ENCODE measurements around the gene LIN28A.

Gene LIN28A

GRCh38 chr1:26389604-26390247 lies 20.9 kb upstream of the LIN28A start:
- Histone ChIP-seq H3K9me3 (ENCODE audit: low read length) (no peaks in the 10 kb centered on the region), H3K27ac (ENCODE audit: low read depth, low read length) (no peak overlapping the region), H3K4me3 (ENCODE audit: low read depth in 1 of 2, low read length in 2 of 2) (no peak overlapping the region), H3K27me3 (ENCODE audit: control insufficient read depth in 1 of 2, insufficient read depth in 2 of 2, low read length in 2 of 2) (no peaks in the 10 kb centered on the region), H3K9ac (ENCODE audit: low read length) (no peak overlapping the region), H3K36me3 (ENCODE audit: insufficient read depth, low read length) (no peaks in the 10 kb centered on the region), H3K4me1 (ENCODE audit: insufficient read depth, low read length) (no peaks in the 10 kb centered on the region)

DNA sequence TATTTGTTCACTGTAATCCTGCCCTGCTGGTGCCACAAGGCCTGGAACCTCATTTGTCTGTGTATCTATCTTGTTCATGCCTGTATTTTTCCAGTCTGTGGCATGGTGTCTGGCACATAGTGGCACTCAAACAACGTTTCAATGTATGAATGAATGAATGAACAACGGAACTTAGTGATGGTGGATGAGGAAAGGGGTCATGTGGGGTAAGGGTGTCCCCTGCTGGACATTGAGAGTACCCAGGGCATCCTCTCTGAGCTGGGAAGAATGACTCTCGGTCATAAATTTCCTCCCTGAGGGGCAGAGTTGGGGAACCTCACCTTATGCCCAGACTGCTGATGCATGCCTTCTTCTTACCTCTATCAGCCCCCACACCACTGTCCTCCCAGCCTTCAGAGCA lies 19.2 kb upstream of the LIN28A start:
- no peak overlapping the region for H3K27ac ChIP-seq (ENCODE audit: low read depth, low read length)
- no peaks in the 10 kb centered on the region for H3K36me3 ChIP-seq (ENCODE audit: insufficient read depth, low read length)
- H3K4me1 ChIP-seq (ENCODE audit: insufficient read depth, low read length), result no peaks in the 10 kb centered on the region
- H3K9ac ChIP-seq (ENCODE audit: low read length), result no peak overlapping the region
- no peaks in the 10 kb centered on the region for H3K27me3 ChIP-seq (ENCODE audit: control insufficient read depth in 1 of 2, insufficient read depth in 2 of 2, low read length in 2 of 2)
- no peak overlapping the region for H3K4me3 ChIP-seq (ENCODE audit: low read depth in 1 of 2, low read length in 2 of 2)
- H3K9me3 ChIP-seq (ENCODE audit: low read length), result no peaks in the 10 kb centered on the region

DNA sequence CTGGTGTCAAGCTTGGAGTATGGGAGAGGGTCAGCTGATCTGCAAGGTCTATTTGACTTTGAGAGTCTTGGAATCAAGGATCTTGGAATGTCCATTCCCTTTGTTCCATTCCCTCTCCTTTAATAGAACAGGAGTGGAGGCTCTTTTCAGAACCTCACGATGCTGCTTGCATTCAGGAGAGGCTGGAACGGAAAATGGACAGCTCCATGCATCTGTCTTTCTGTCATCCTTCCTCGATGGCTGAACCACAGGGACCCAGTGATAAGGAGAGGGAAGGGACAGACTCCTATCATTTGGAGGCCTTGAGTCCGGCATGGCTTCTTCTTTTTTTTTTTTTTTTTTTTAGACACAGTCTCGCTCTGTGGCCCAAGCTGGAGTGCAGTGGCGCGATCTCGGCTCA lies 14.9 kb upstream of the LIN28A start:
- no peaks in the 10 kb centered on the region for H3K9me3 ChIP-seq (ENCODE audit: low read length)
- no peak overlapping the region for H3K9ac ChIP-seq (ENCODE audit: low read length)
- H3K36me3 ChIP-seq (ENCODE audit: insufficient read depth, low read length), result no peaks in the 10 kb centered on the region
- H3K27ac ChIP-seq (ENCODE audit: low read depth, low read length), result no peak overlapping the region
- H3K4me1 ChIP-seq (ENCODE audit: insufficient read depth, low read length), result no peaks in the 10 kb centered on the region
- H3K4me3 ChIP-seq (ENCODE audit: low read depth in 1 of 2, low read length in 2 of 2), result no peak overlapping the region
- H3K27me3 ChIP-seq (ENCODE audit: control insufficient read depth in 1 of 2, insufficient read depth in 2 of 2, low read length in 2 of 2), result no peaks in the 10 kb centered on the region

GRCh38 chr1:26399034-26399433 lies 11.6 kb upstream of the LIN28A start:
- no peaks in the 10 kb centered on the region for H3K36me3 ChIP-seq (ENCODE audit: insufficient read depth, low read length)
- H3K9me3 ChIP-seq (ENCODE audit: low read length), result no peaks in the 10 kb centered on the region
- H3K4me3 ChIP-seq (ENCODE audit: low read depth in 1 of 2, low read length in 2 of 2), result no peak overlapping the region
- H3K9ac ChIP-seq (ENCODE audit: low read length), result no peak overlapping the region
- H3K27me3 ChIP-seq (ENCODE audit: control insufficient read depth in 1 of 2, insufficient read depth in 2 of 2, low read length in 2 of 2), result peaks cover 4 to 5% of the 10 kb centered on the region in 2 donors
- no peaks in the 10 kb centered on the region for H3K4me1 ChIP-seq (ENCODE audit: insufficient read depth, low read length)
- no peak overlapping the region for H3K27ac ChIP-seq (ENCODE audit: low read depth, low read length)

GRCh38 chr1:26401891-26402290 lies 8.7 kb upstream of the LIN28A start:
- Histone ChIP-seq H3K9me3 (ENCODE audit: low read length) (no peaks in the 10 kb centered on the region), H3K27me3 (ENCODE audit: control insufficient read depth in 1 of 2, insufficient read depth in 2 of 2, low read length in 2 of 2) (peaks cover 4 to 5% of the 10 kb centered on the region in 2 donors), H3K4me1 (ENCODE audit: insufficient read depth, low read length) (no peaks in the 10 kb centered on the region), H3K27ac (ENCODE audit: low read depth, low read length) (no peak overlapping the region), H3K36me3 (ENCODE audit: insufficient read depth, low read length) (no peaks in the 10 kb centered on the region), H3K4me3 (ENCODE audit: low read depth in 1 of 2, low read length in 2 of 2) (no peak overlapping the region), H3K9ac (ENCODE audit: low read length) (no peak overlapping the region)

GRCh38 chr1:26403656-26404055 lies 7.0 kb upstream of the LIN28A start:
- no peak overlapping the region for H3K27ac ChIP-seq (ENCODE audit: low read depth, low read length)
- no peaks in the 10 kb centered on the region for H3K4me1 ChIP-seq (ENCODE audit: insufficient read depth, low read length)
- no peak overlapping the region for H3K4me3 ChIP-seq (ENCODE audit: low read depth in 1 of 2, low read length in 2 of 2)
- H3K27me3 ChIP-seq (ENCODE audit: control insufficient read depth in 1 of 2, insufficient read depth in 2 of 2, low read length in 2 of 2), result peaks cover 4 to 5% of the 10 kb centered on the region in 2 donors
- H3K36me3 ChIP-seq (ENCODE audit: insufficient read depth, low read length), result no peaks in the 10 kb centered on the region
- no peaks in the 10 kb centered on the region for H3K9me3 ChIP-seq (ENCODE audit: low read length)
- no peak overlapping the region for H3K9ac ChIP-seq (ENCODE audit: low read length)

GRCh38 chr1:26404641-26405040 lies 6.0 kb upstream of the LIN28A start:
- H3K27ac ChIP-seq (ENCODE audit: low read depth, low read length), result no peak overlapping the region
- H3K4me1 ChIP-seq (ENCODE audit: insufficient read depth, low read length), result no peaks in the 10 kb centered on the region
- H3K4me3 ChIP-seq (ENCODE audit: low read depth in 1 of 2, low read length in 2 of 2), result no peak overlapping the region
- H3K27me3 ChIP-seq (ENCODE audit: control insufficient read depth in 1 of 2, insufficient read depth in 2 of 2, low read length in 2 of 2), result peaks cover 5 to 13% of the 10 kb centered on the region in 2 donors
- no peak overlapping the region for H3K9ac ChIP-seq (ENCODE audit: low read length)
- H3K36me3 ChIP-seq (ENCODE audit: insufficient read depth, low read length), result no peaks in the 10 kb centered on the region
- no peaks in the 10 kb centered on the region for H3K9me3 ChIP-seq (ENCODE audit: low read length)

GRCh38 chr1:26405281-26405915 lies 5.2 kb upstream of the LIN28A start:
- Histone ChIP-seq H3K36me3 (ENCODE audit: insufficient read depth, low read length) (no peaks in the 10 kb centered on the region), H3K4me3 (ENCODE audit: low read depth in 1 of 2, low read length in 2 of 2) (no peak overlapping the region), H3K4me1 (ENCODE audit: insufficient read depth, low read length) (no peaks in the 10 kb centered on the region), H3K9me3 (ENCODE audit: low read length) (no peaks in the 10 kb centered on the region), H3K27ac (ENCODE audit: low read depth, low read length) (no peak overlapping the region), H3K9ac (ENCODE audit: low read length) (no peak overlapping the region), H3K27me3 (ENCODE audit: control insufficient read depth in 1 of 2, insufficient read depth in 2 of 2, low read length in 2 of 2) (peaks cover 5 to 21% of the 10 kb centered on the region in 2 donors)

- Histone ChIP-seq H3K9ac (ENCODE audit: low read length) (no peak overlapping the region), H3K4me3 (ENCODE audit: low read depth in 1 of 2, low read length in 2 of 2) (no peak overlapping the region), H3K9me3 (ENCODE audit: low read length) (no peaks in the 10 kb centered on the region), H3K36me3 (ENCODE audit: insufficient read depth, low read length) (no peaks in the 10 kb centered on the region), H3K27ac (ENCODE audit: low read depth, low read length) (no peak overlapping the region), H3K27me3 (ENCODE audit: control insufficient read depth in 1 of 2, insufficient read depth in 2 of 2, low read length in 2 of 2) (peaks cover 28 to 50% of the 10 kb centered on the region in 2 donors), H3K4me1 (ENCODE audit: insufficient read depth, low read length) (no peaks in the 10 kb centered on the region)
Observed at GRCh38 chr1:26408604-26409003, 2.0 kb upstream of the LIN28A start.

GRCh38 chr1:26409191-26409807 lies 1.3 kb upstream of the LIN28A start:
- Histone ChIP-seq H3K27me3 (ENCODE audit: control insufficient read depth in 1 of 2, insufficient read depth in 2 of 2, low read length in 2 of 2) (peaks cover 27 to 51% of the 10 kb centered on the region in 2 donors), H3K4me1 (ENCODE audit: insufficient read depth, low read length) (no peaks in the 10 kb centered on the region), H3K27ac (ENCODE audit: low read depth, low read length) (no peak overlapping the region), H3K4me3 (ENCODE audit: low read depth in 1 of 2, low read length in 2 of 2) (no peak overlapping the region), H3K9me3 (ENCODE audit: low read length) (no peaks in the 10 kb centered on the region), H3K36me3 (ENCODE audit: insufficient read depth, low read length) (no peaks in the 10 kb centered on the region), H3K9ac (ENCODE audit: low read length) (no peak overlapping the region)

- H3K27me3 ChIP-seq (ENCODE audit: control insufficient read depth in 1 of 2, insufficient read depth in 2 of 2, low read length in 2 of 2), result peaks cover 27 to 51% of the 10 kb centered on the region in 2 donors
- H3K4me3 ChIP-seq (ENCODE audit: low read depth in 1 of 2, low read length in 2 of 2), result no peak overlapping the region
- H3K4me1 ChIP-seq (ENCODE audit: insufficient read depth, low read length), result no peaks in the 10 kb centered on the region
- no peak overlapping the region for H3K27ac ChIP-seq (ENCODE audit: low read depth, low read length)
- H3K9ac ChIP-seq (ENCODE audit: low read length), result no peak overlapping the region
- no peaks in the 10 kb centered on the region for H3K9me3 ChIP-seq (ENCODE audit: low read length)
- H3K36me3 ChIP-seq (ENCODE audit: insufficient read depth, low read length), result no peaks in the 10 kb centered on the region
Observed at GRCh38 chr1:26411624-26412074, 1.0 kb downstream of the LIN28A start.
